K562 (cell line): Measurements from ENCODE around the gene VPS26A. TPM values are rescaled to one million over a fixed set of nuclear protein-coding genes. Genes with fewer than 3 reads are reported as not detected.

ENCODE experiments used
- ADNP ChIP-seq: fragments of 200-800 bp; sonication (Bioruptor generic); IDR thresholded peaks from 2 replicates; pipeline ENCODE4 v1.6.1; 2016; ENCODE audit warnings: missing genetic modification characterization, missing compliant biosample characterization
- CEBPG ChIP-seq, 3 experiments: fragments of 200-800 bp in 1 of 3; sonication (Bioruptor generic) in 1 of 3; sonication (generic) in 1 of 3; formaldehyde crosslinking in 1 of 3; IDR thresholded peaks in 2 of 3; conservative IDR thresholded peaks in 1 of 3; 2 replicates each; pipeline versions ENCODE4 v1.6.1 to v1.8.0; 2016 to 2022; ENCODE audit warnings: missing compliant biosample characterization in 2 of 3, missing genetic modification characterization in 2 of 3, mild to moderate bottlenecking in 1 of 3, missing genetic modification reagents in 1 of 3
- CREB1 ChIP-seq, 2 experiments: sonication (generic) in 1 of 2; formaldehyde crosslinking in 1 of 2; IDR thresholded peaks; 2 replicates each; pipeline versions ENCODE4 v1.6.1 to v1.8.0; 2012 to 2022; ENCODE audit warnings: inconsistent platforms in 1 of 2, mild to moderate bottlenecking in 1 of 2, missing genetic modification reagents in 1 of 2, moderate library complexity in 1 of 2
- DPF2 ChIP-seq: fragments of 450-650 bp; IDR thresholded peaks from 2 replicates; pipeline ENCODE4 v1.6.1; 2016
- EP400 ChIP-seq: fragments of 450-650 bp; IDR thresholded peaks from 2 replicates; pipeline ENCODE4 v1.6.1; 2017; ENCODE audit warnings: antibody characterized with exemption, mild to moderate bottlenecking, moderate library complexity
- FOXJ3 ChIP-seq: sonication (generic); formaldehyde crosslinking; IDR thresholded peaks from 2 replicates; pipeline ENCODE4 v1.4.0; 2020; ENCODE audit warnings: mild to moderate bottlenecking, missing genetic modification reagents
- FOXM1 ChIP-seq, 2 experiments: fragments of 450-650 bp in 1 of 2; sonication (generic) in 1 of 2; formaldehyde crosslinking in 1 of 2; IDR thresholded peaks; 2 replicates each; pipeline versions ENCODE4 v1.6.1 to v1.9.0; 2017 to 2022; ENCODE audit warnings: low read depth in 2 of 2, mild to moderate bottlenecking in 2 of 2, missing genetic modification reagents in 1 of 2, moderate library complexity in 1 of 2
- HNRNPH1 ChIP-seq: fragments of 200-400 bp; formaldehyde crosslinking; optimal IDR thresholded peaks from 2 replicates; pipeline ENCODE3; 2017; ENCODE audit warnings: low read depth, mild to moderate bottlenecking, low read length, moderate library complexity
- KLF16 ChIP-seq: IDR thresholded peaks from 2 replicates; pipeline ENCODE4 v1.6.1; 2016; ENCODE audit warnings: antibody characterized with exemption
- MEF2A ChIP-seq: IDR thresholded peaks from 2 replicates; pipeline ENCODE4 v1.6.1; 2011; ENCODE audit warnings: low read depth, mild to moderate bottlenecking, low read length, moderate library complexity; ENCODE audit not compliant: control insufficient read depth
- NONO ChIP-seq, 2 experiments: fragments of 200-400 bp in 1 of 2; fragments of 450-650 bp in 1 of 2; formaldehyde crosslinking in 1 of 2; IDR thresholded peaks; 2 replicates each; pipeline ENCODE4 v1.6.1; 2017; ENCODE audit warnings: low read depth in 2 of 2, mild to moderate bottlenecking in 2 of 2, moderate library complexity in 2 of 2, low read length in 1 of 2
- PML ChIP-seq: IDR thresholded peaks from 2 replicates; pipeline ENCODE4 v1.6.1; 2012; ENCODE audit warnings: low read length, inconsistent platforms
- POLR2G ChIP-seq: fragments of 200-400 bp; formaldehyde crosslinking; IDR thresholded peaks from 2 replicates; pipeline ENCODE4 v1.6.1; 2017; ENCODE audit warnings: low read depth, mild to moderate bottlenecking, antibody characterized with exemption, low read length, moderate library complexity
- SMAD3 ChIP-seq: fragments of 450-650 bp; formaldehyde crosslinking; conservative IDR thresholded peaks from 2 replicates; pipeline ENCODE4 v1.4.0; 2020; ENCODE audit warnings: mild to moderate bottlenecking
- WHSC1 ChIP-seq: IDR thresholded peaks from one replicate; pipeline ENCODE4 v1.6.1; 2012; ENCODE audit warnings: low read length, control low read depth, inconsistent platforms
- XRCC5 ChIP-seq: fragments of 200-400 bp; formaldehyde crosslinking; IDR thresholded peaks from 2 replicates; pipeline ENCODE4 v1.6.1; 2017; ENCODE audit warnings: low read depth, mild to moderate bottlenecking, low read length
- ZNF695 ChIP-seq: fragments of 450-650 bp; formaldehyde crosslinking; IDR thresholded peaks from 2 replicates; pipeline ENCODE4 v1.4.0; 2020; ENCODE audit warnings: mild to moderate bottlenecking, moderate library complexity
- ZNF699 ChIP-seq: fragments of 250-450 bp; sonication (Bioruptor Pico); IDR thresholded peaks from 2 replicates; pipeline ENCODE4 v1.8.0; 2021; ENCODE audit warnings: mild to moderate bottlenecking, moderate library complexity; ENCODE audit not compliant: insufficient replicate concordance
- polyA plus RNA-seq, 8 experiments: library from polyadenylated mRNA; depleted of rRNA in 4 of 8; stranded (reverse) in 5 of 8; unstranded in 3 of 8; fragments of >200 nt; fragmentation: Nextera tagmentation in 2 of 8; fragmentation: Illumina TruSeq in 1 of 8; extraction: Ambion mirVana in 2 of 8; extraction: Trizol in 1 of 8; gene quantifications; 2 replicates each; pipeline versions ENCODE4 v1.2.1 to v1.2.3, GENCODE V29; 2011 to 2014; ENCODE audit warnings: inconsistent platforms in 1 of 8, missing spikeins in 1 of 8
- total RNA-seq, 7 experiments: library from RNA; depleted of rRNA in 6 of 7; stranded (reverse); fragments of >200 nt in 6 of 7; fragmentation: Illumina TruSeq in 2 of 7; extraction: Trizol in 2 of 7; gene quantifications; 2 replicates each; pipeline versions ENCODE4 v1.2.1 to v1.2.3, GENCODE V29; 2011 to 2021; ENCODE audit warnings: low replicate concordance in 1 of 7
- TF ChIP-seq, protein P1 (sequence below), 3 experiments: fragments of 200-800 bp in 1 of 3; sonication (Bioruptor generic) in 1 of 3; sonication (generic) in 1 of 3; formaldehyde crosslinking in 1 of 3; IDR thresholded peaks; 2 replicates each; pipeline versions ENCODE4 v1.6.1 to v1.8.0; 2016 to 2022; ENCODE audit warnings: mild to moderate bottlenecking in 2 of 3, missing compliant biosample characterization in 2 of 3, missing genetic modification characterization in 2 of 3, missing genetic modification reagents in 1 of 3
- TF ChIP-seq, protein P2 (sequence below): fragments of 250-450 bp; sonication (Bioruptor Pico); IDR thresholded peaks from 2 replicates; pipeline ENCODE4 v1.5.1; 2021; ENCODE audit warnings: mild to moderate bottlenecking
- TF ChIP-seq, protein P3 (sequence below): fragments of 250-450 bp; sonication (Bioruptor Pico); IDR thresholded peaks from 2 replicates; pipeline ENCODE4 v1.5.0; 2021

VPS26A gene
- total and polyA plus RNA-seq, 9 of the 15 experiments (the other 6 are each of a cell fraction or from before 2014, with no cell fraction given) = 47.1 to 137 (median 69.3) TPM

DNA sequence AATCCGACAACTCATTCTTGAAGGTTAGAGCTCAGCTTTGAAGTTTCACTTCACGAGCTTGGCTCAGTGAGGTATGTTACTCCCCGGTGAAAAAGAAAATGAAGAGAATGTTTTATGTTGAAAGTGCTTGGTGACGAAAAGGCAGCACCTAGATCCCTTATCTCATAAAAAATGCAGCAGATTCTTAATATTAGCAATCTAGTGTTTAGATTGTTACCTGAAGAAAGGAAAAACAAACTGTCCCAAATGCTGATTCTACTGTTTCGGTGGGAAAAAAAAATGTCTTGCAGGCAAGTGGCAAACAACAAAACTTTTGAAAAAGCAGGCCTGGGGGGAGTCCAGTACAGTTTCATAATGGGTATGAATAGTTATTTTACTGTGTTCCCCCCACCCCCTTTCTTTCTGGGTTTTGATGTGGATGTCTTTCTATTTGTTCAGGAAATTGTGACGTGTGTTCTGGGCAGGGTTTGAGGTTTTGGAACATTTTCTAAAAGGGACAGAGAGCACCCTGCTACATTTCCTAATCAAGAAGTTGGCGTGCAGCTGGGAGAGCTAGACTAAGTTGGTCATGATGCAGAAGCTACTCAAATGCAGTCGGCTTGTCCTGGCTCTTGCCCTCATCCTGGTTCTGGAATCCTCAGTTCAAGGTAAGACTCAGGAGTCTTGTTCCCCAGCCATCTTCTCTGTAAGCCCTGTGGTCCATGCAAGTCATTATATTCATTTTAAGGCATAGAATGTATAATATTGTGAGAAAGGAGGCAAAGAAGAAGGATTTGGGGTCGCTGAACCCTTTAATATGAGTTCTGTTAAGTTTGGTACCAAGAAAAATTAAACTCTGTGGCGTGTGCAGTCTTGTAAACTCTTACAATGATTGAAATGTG lies 36.1 kb upstream of the VPS26A start, which contains the start of gene SRGN (continued):
- TF ChIP-seq MEF2A (no peak), FOXM1 (IDR thresholded peaks at IDR 0.05; ENCODE audit: low read depth) (peak; percentile 29; the same call in 1 of the 2 replicates), FOXM1 (CRISPR knock-in tag; IDR thresholded peaks at IDR 0.05; ENCODE audit: low read depth) (no peak), XRCC5 (no peak), NONO (IDR thresholded peaks at IDR 0.05; ENCODE audit: low read depth in 2 of 2, low read length in 1 of 2) (no peak), ZNF695 (CRISPR knock-in tag) (no peak), HNRNPH1 (no peak), FOXJ3 (CRISPR knock-in tag) (no peak), ADNP (tag) (0 out of 2 replicates have a peak, but pooled peaks have one; percentile 17), PML (peak; percentile 89), EP400 (peak; percentile 58; the same call in 1 of the 2 replicates), KLF16 (no peak), SMAD3 (no peak), WHSC1 (no peak), DPF2 (peak; percentile 63; the same call in 1 of the 2 replicates), POLR2G (peak; percentile 60), CEBPG (CRISPR knock-in tag; IDR thresholded peaks at IDR 0.05) (no peak), CEBPG (tag; conservative IDR thresholded peaks at IDR 0.05 in 1 of 2, IDR thresholded peaks at IDR 0.05 in 1 of 2) (peak in 1 of 2 experiments; percentile 24; a peak in 1 of 4 replicates), CREB1 (IDR thresholded peaks at IDR 0.05) (peak; percentile 49; the same call in 1 of the 2 replicates), CREB1 (CRISPR knock-in tag; IDR thresholded peaks at IDR 0.05) (peak; percentile 55; the same call in 1 of the 2 replicates), ZNF699 (CRISPR knock-in tag) (no peak)
- TF ChIP-seq, protein P1, sequence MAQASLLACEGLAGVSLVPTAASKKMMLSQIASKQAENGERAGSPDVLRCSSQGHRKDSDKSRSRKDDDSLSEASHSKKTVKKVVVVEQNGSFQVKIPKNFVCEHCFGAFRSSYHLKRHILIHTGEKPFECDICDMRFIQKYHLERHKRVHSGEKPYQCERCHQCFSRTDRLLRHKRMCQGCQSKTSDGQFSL (CRISPR knock-in tag; IDR thresholded peaks at IDR 0.05) = no peak
- TF ChIP-seq, protein P1 (tag; IDR thresholded peaks at IDR 0.05) = 0 out of 4 replicates have a peak, but pooled peaks of 1 of the 2 experiments have one; percentile 40
- TF ChIP-seq, protein P2, sequence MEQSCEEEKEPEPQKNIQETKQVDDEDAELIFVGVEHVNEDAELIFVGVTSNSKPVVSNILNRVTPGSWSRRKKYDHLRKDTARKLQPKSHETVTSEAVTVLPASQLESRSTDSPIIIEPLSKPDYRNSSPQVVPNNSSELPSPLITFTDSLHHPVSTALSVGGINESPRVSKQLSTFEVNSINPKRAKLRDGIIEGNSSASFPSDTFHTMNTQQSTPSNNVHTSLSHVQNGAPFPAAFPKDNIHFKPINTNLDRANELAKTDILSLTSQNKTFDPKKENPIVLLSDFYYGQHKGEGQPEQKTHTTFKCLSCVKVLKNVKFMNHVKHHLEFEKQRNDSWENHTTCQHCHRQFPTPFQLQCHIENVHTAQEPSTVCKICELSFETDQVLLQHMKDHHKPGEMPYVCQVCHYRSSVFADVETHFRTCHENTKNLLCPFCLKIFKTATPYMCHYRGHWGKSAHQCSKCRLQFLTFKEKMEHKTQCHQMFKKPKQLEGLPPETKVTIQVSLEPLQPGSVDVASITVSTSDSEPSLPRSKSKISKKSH (CRISPR knock-in tag) = no peak
- TF ChIP-seq, protein P3, sequence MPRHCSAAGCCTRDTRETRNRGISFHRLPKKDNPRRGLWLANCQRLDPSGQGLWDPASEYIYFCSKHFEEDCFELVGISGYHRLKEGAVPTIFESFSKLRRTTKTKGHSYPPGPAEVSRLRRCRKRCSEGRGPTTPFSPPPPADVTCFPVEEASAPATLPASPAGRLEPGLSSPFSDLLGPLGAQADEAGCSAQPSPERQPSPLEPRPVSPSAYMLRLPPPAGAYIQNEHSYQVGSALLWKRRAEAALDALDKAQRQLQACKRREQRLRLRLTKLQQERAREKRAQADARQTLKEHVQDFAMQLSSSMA (CRISPR knock-in tag) = no peak
